CD14-positive monocyte (primary cell): ENCODE data around the gene ZNRF1. TPM values are rescaled to one million over a fixed set of nuclear protein-coding genes. Genes with fewer than 3 reads are reported as not detected.

Experiments
- DNase-seq, 3 donors: peaks; one replicate each; pipeline ENCODE4 v3.0.0-alpha.2; 2011 to 2022
- H2AFZ ChIP-seq: 2 replicates; pipeline ENCODE4 v1.6.0; 2012; ENCODE audit warnings: mild to moderate bottlenecking, low read depth, low read length, inconsistent platforms; ENCODE audit not compliant: insufficient read depth, poor library complexity, severe bottlenecking
- H3K27ac ChIP-seq, 2 donors: 1 replicate in 1 of 2; 2 replicates in 1 of 2; pipeline ENCODE4 v1.5.1; 2012 to 2013; ENCODE audit warnings: low read length in 2 of 2, control low read depth in 1 of 2, inconsistent platforms in 1 of 2, low read depth in 1 of 2, mild to moderate bottlenecking in 1 of 2
- H3K27me3 ChIP-seq, 2 donors: one replicate each; pipeline versions ENCODE4 v1.6.0 to v1.6.1; 2011 to 2013; ENCODE audit warnings: low read length in 2 of 2; ENCODE audit not compliant: control insufficient read depth in 2 of 2, insufficient read depth in 2 of 2
- H3K36me3 ChIP-seq, 2 donors: replicated peaks in 1 of 2; 1 replicate in 1 of 2; 2 replicates in 1 of 2; pipeline versions ENCODE4 v1.5.1 to v1.6.1; 2012 to 2013; ENCODE audit warnings: low read length in 2 of 2, control low read depth in 1 of 2, inconsistent platforms in 1 of 2, mild to moderate bottlenecking in 1 of 2; ENCODE audit not compliant: insufficient read depth in 2 of 2, control insufficient read depth in 1 of 2
- H3K4me1 ChIP-seq, 2 donors: 1 replicate in 1 of 2; 2 replicates in 1 of 2; pipeline versions ENCODE4 v1.5.1 to v1.6.1; 2012 to 2013; ENCODE audit warnings: low read length in 2 of 2, control low read depth in 1 of 2, inconsistent platforms in 1 of 2, mild to moderate bottlenecking in 1 of 2, moderate library complexity in 1 of 2; ENCODE audit not compliant: insufficient read depth in 2 of 2, control insufficient read depth in 1 of 2
- H3K4me2 ChIP-seq: replicated peaks from 2 replicates; pipeline ENCODE3; 2012; ENCODE audit warnings: low read length, moderate library complexity, mild to moderate bottlenecking; ENCODE audit not compliant: poor library complexity, severe bottlenecking; ENCODE audit errors: extremely low read depth
- H3K4me3 ChIP-seq, 3 experiments: fragments of 200-600 bp in 1 of 3; sonication (generic) in 1 of 3; replicated peaks in 1 of 3; 1 replicate in 2 of 3; 2 replicates in 1 of 3; pipeline ENCODE4 v1.5.1; 2011 to 2013; ENCODE audit warnings: low read length in 3 of 3, mild to moderate bottlenecking in 3 of 3, control low read depth in 2 of 3, low read depth in 2 of 3, inconsistent platforms in 1 of 3, moderate library complexity in 1 of 3
- H3K79me2 ChIP-seq: 2 replicates; pipeline ENCODE4 v1.6.0; 2012; ENCODE audit warnings: mild to moderate bottlenecking, control low read depth, inconsistent platforms, low read length, moderate library complexity; ENCODE audit not compliant: insufficient read depth
- H3K9ac ChIP-seq: 2 replicates; pipeline ENCODE4 v1.6.0; 2017; ENCODE audit warnings: low read length, mild to moderate bottlenecking; ENCODE audit not compliant: insufficient read depth, poor library complexity, severe bottlenecking
- H3K9me3 ChIP-seq, 2 donors: replicated peaks in 1 of 2; 1 replicate in 1 of 2; 2 replicates in 1 of 2; pipeline versions ENCODE4 v1.5.1 to v1.6.1; 2012 to 2013; ENCODE audit warnings: low read length in 2 of 2, control low read depth in 1 of 2; ENCODE audit not compliant: control insufficient read depth in 1 of 2, insufficient read depth in 1 of 2
- H4K20me1 ChIP-seq: 2 replicates; pipeline ENCODE4 v1.6.0; 2012; ENCODE audit warnings: mild to moderate bottlenecking, low read length, control low read depth, moderate library complexity; ENCODE audit not compliant: insufficient read depth
- H3K27ac Mint-ChIP-seq, 7 donors: one replicate each; pipeline ENCODE4 v1.8.0; 2020; ENCODE audit warnings: mild to moderate bottlenecking in 7 of 7, mixed read lengths in 7 of 7, moderate library complexity in 6 of 7, inconsistent platforms in 2 of 7
- H3K27me3 Mint-ChIP-seq, 3 donors: one replicate each; pipeline ENCODE4 v1.8.0; 2021 to 2022; ENCODE audit warnings: low read depth in 3 of 3, mild to moderate bottlenecking in 3 of 3, mixed read lengths in 3 of 3, moderate library complexity in 3 of 3, inconsistent platforms in 1 of 3
- H3K36me3 Mint-ChIP-seq, 2 donors: one replicate each; pipeline ENCODE4 v1.8.0; 2020; ENCODE audit warnings: mixed read lengths in 2 of 2, inconsistent platforms in 1 of 2, mild to moderate bottlenecking in 1 of 2
- H3K4me1 Mint-ChIP-seq: one replicate; pipeline ENCODE4 v1.8.0; 2020; ENCODE audit warnings: mild to moderate bottlenecking, mixed read lengths
- H3K4me3 Mint-ChIP-seq, 2 donors: one replicate each; pipeline ENCODE4 v1.8.0; 2020; ENCODE audit warnings: mild to moderate bottlenecking in 2 of 2, mixed read lengths in 2 of 2, moderate library complexity in 1 of 2
- H3K9me3 Mint-ChIP-seq, 7 donors: one replicate each; pipeline ENCODE4 v1.8.0; 2020 to 2022; ENCODE audit warnings: mixed read lengths in 7 of 7, mild to moderate bottlenecking in 6 of 7, moderate library complexity in 6 of 7, inconsistent platforms in 2 of 7
- CTCF ChIP-seq: fragments of 200-600 bp; IDR thresholded peaks from one replicate; pipeline ENCODE4 v1.8.0; 2022; ENCODE audit warnings: antibody characterized with exemption, mild to moderate bottlenecking
- WGBS: methylation state at CpG from one replicate; pipeline ENCODE4 v1.1.5; 2013; ENCODE audit warnings: missing lambda C conversion rate; ENCODE audit not compliant: insufficient coverage; 5-methylcytosine and 5-hydroxymethylcytosine counted together
- intact Hi-C, 2 donors: fragments of 100-400 bp; cut with micrococcal nuclease; formaldehyde crosslinking; loops; one replicate each; pipeline versions ENCODE4 v1.15.0 to v1.15.1; 2023
- polyA plus RNA-seq, 3 donors: library from polyadenylated mRNA; depleted of rRNA in 1 of 3; unstranded in 2 of 3; stranded (reverse) in 1 of 3; fragments of 300-500 nt in 2 of 3; fragments of >200 nt in 1 of 3; fragmentation: Illumina TruSeq in 2 of 3; gene quantifications; 1 replicate in 2 of 3; 2 replicates in 1 of 3; pipeline ENCODE4 v1.2.3, GENCODE V29; 2012 to 2021

Gene ZNRF1
- polyA plus RNA-seq, 3 donors, result 1.9 to 5.3 (median 4.3) TPM

DNA sequence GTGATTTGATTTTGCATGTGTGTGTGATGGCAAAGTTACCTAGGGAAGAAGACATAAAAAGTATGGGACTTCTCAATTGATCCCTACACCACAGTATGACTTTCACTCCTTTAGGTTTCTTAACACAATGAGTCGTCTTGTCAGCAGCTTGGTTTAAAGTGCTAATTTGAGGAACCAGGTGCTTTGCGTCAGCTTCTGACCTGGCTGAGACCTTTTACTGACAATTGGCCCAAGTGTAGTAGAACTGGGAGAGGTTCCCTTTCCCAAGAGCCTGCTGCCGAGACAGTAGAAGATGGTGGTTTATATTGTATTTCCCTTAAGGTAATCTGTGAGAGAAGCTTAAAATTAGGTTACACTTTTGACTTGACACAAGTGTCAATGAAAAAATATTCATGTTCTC, 62.8 kb downstream of the ZNRF1 start:
- Histone ChIP-seq H3K9me3 (no peaks in the 10 kb centered on the region), H3K4me3 (no peak overlapping the region), H2AFZ (no peak overlapping the region), H3K27ac (peak overlapping the region in 1 of 2 donors; percentile 34), H3K36me3 (no peaks in the 10 kb centered on the region), H3K4me1 (peaks cover 57 to 62% of the 10 kb centered on the region in 2 donors), H3K79me2 (peaks cover 75% of the 10 kb centered on the region), H3K9ac (no peak overlapping the region), H3K4me2 (peak overlapping the region; percentile 24), H3K27me3 (no peaks in the 10 kb centered on the region), H4K20me1 (peaks cover 4% of the 10 kb centered on the region)
- DNase-seq, result peak; percentile 27 to 49 (median 41)
- H3K4me3 Mint-ChIP-seq, result peak overlapping the region in 1 of 2 donors; percentile 23
- H3K36me3 Mint-ChIP-seq, result no peaks in the 10 kb centered on the region
- intact Hi-C loops, result loop anchor here in 1 of 2 donors (5.0 to 10.0 kb wide), 3 partner anchors 34 to 57 kb away; no protein-coding TSS in a partner anchor
- no peak for TF ChIP-seq CTCF
- peak overlapping the region in 1 of 7 donors; percentile 34 for H3K27ac Mint-ChIP-seq
- peaks cover 0 to 4% (median 0%) of the 10 kb centered on the region in 3 donors for H3K27me3 Mint-ChIP-seq
- WGBS, result 14% methylated on average over 2 of the region's 3 CpGs
- H3K4me1 Mint-ChIP-seq, result peaks cover 64% of the 10 kb centered on the region
- peaks cover 0 to 2% (median 0%) of the 10 kb centered on the region in 7 donors for H3K9me3 Mint-ChIP-seq

- peaks cover 57 to 62% of the 10 kb centered on the region in 2 donors for H3K4me1 ChIP-seq
- Mint-ChIP-seq H3K27ac (peak overlapping the region in 3 of 7 donors; percentile 1 to 34 (median 19)), H3K27me3 (peaks cover 0 to 4% (median 0%) of the 10 kb centered on the region in 3 donors), H3K9me3 (peaks cover 0 to 2% (median 0%) of the 10 kb centered on the region in 7 donors), H3K36me3 (no peaks in the 10 kb centered on the region), H3K4me3 (peak overlapping the region in 1 of 2 donors; percentile 34), H3K4me1 (peaks cover 64% of the 10 kb centered on the region)
- no peak overlapping the region for H3K27ac ChIP-seq
- H3K4me2 ChIP-seq, result peak overlapping the region; percentile 24
- H3K27me3 ChIP-seq, result no peaks in the 10 kb centered on the region
- no peak overlapping the region for H2AFZ ChIP-seq
- no peak for TF ChIP-seq CTCF
- no peaks in the 10 kb centered on the region for H3K36me3 ChIP-seq
- WGBS, result 91% methylated on average over 16 of the region's 22 CpGs
- no peaks in the 10 kb centered on the region for H3K9me3 ChIP-seq
- peaks cover 4% of the 10 kb centered on the region for H4K20me1 ChIP-seq
- no peak overlapping the region for H3K9ac ChIP-seq
- no peak for DNase-seq
- intact Hi-C loops, result loop anchor here in 1 of 2 donors (5.0 to 10.0 kb wide), 3 partner anchors 35 to 58 kb away; no protein-coding TSS in a partner anchor
- H3K4me3 ChIP-seq, result no peak overlapping the region
- peaks cover 74% of the 10 kb centered on the region for H3K79me2 ChIP-seq
Measured at GRCh38 chr16:75062135-75062975, 63.5 kb downstream of the ZNRF1 start.
